Osteocyte (in vitro differentiated cells): Measurements from ENCODE around the gene ITK. TPM values are rescaled to one million over a fixed set of nuclear protein-coding genes. Genes with fewer than 3 reads are reported as not detected.

Experiments used
- DNase-seq: peaks from one replicate; pipeline ENCODE4 v3.0.0; 2021; ENCODE audit warnings: mixed read lengths; ENCODE audit not compliant: unreplicated experiment; ENCODE audit errors: extremely low spot score
- H3K27ac Mint-ChIP-seq: one replicate; pipeline ENCODE4 v1.8.0; 2021; ENCODE audit warnings: mild to moderate bottlenecking, mixed read lengths; ENCODE audit not compliant: unreplicated experiment
- H3K27me3 Mint-ChIP-seq: one replicate; pipeline ENCODE4 v1.8.0; 2021; ENCODE audit warnings: mixed read lengths; ENCODE audit not compliant: unreplicated experiment
- H3K36me3 Mint-ChIP-seq: one replicate; pipeline ENCODE4 v1.8.0; 2021; ENCODE audit warnings: mixed read lengths; ENCODE audit not compliant: unreplicated experiment
- H3K4me1 Mint-ChIP-seq: one replicate; pipeline ENCODE4 v1.8.0; 2021; ENCODE audit warnings: mixed read lengths; ENCODE audit not compliant: unreplicated experiment
- H3K4me3 Mint-ChIP-seq: one replicate; pipeline ENCODE4 v1.8.0; 2021; ENCODE audit warnings: mild to moderate bottlenecking, moderate library complexity, mixed read lengths; ENCODE audit not compliant: unreplicated experiment
- H3K9me3 Mint-ChIP-seq: one replicate; pipeline ENCODE4 v1.8.0; 2021; ENCODE audit warnings: mixed read lengths; ENCODE audit not compliant: unreplicated experiment
- total RNA-seq: library from RNA; stranded (reverse); gene quantifications from 2 replicates; pipeline ENCODE4 v1.2.1, GENCODE V29; 2021
- TF ChIP-seq, protein P1 (sequence below): fragments of 200-600 bp; sonication (generic); IDR thresholded peaks from 2 replicates; pipeline ENCODE4 v1.5.0; 2021; ENCODE audit warnings: antibody characterized with exemption, mild to moderate bottlenecking, moderate library complexity

ITK gene
- total RNA-seq, 1 donor from 2014 or later, result not detected

DNA sequence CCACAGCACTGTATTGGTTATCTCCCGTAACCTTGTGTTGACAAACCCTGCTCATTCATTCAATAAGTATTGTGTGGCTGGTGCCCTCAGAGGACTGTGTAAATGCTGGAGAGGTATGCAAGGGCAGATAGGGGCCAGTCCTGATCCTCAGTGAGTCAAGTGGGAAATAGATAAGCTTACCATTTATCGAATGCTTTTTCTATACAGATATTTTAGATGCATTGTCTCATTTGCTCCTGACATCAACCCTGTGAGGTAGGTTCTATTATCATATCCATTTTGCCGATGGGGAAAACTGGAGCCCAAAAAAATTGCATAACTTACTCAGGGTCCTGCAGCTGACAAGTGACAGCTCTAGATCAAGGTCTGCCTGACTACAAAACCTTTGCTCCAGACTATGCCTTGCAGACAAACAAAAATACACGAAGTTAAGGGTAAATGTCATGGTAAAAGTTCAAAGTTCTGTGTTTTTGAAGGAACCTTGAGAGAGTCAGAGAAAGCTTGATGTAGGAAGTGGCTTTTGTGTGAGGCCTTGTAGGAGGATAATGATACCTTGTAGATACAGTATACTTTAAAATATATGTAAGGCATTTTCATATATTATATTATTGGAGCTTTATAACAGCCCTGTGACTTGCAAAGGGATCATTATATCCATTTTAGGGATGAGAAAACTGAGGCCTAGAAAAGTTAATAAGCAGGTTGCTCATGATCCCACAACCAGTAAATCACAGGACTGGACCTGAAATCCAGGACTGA is 107.9 kb downstream of the ITK start:
- Mint-ChIP-seq H3K27me3 (no peaks in the 10 kb centered on the region), H3K4me1 (peaks cover 25% of the 10 kb centered on the region), H3K9me3 (no peaks in the 10 kb centered on the region), H3K4me3 (no peak overlapping the region), H3K27ac (no peak overlapping the region), H3K36me3 (peaks cover 4% of the 10 kb centered on the region)
- no peak for DNase-seq
- TF ChIP-seq, protein P1, sequence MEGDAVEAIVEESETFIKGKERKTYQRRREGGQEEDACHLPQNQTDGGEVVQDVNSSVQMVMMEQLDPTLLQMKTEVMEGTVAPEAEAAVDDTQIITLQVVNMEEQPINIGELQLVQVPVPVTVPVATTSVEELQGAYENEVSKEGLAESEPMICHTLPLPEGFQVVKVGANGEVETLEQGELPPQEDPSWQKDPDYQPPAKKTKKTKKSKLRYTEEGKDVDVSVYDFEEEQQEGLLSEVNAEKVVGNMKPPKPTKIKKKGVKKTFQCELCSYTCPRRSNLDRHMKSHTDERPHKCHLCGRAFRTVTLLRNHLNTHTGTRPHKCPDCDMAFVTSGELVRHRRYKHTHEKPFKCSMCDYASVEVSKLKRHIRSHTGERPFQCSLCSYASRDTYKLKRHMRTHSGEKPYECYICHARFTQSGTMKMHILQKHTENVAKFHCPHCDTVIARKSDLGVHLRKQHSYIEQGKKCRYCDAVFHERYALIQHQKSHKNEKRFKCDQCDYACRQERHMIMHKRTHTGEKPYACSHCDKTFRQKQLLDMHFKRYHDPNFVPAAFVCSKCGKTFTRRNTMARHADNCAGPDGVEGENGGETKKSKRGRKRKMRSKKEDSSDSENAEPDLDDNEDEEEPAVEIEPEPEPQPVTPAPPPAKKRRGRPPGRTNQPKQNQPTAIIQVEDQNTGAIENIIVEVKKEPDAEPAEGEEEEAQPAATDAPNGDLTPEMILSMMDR, result no peak

DNA sequence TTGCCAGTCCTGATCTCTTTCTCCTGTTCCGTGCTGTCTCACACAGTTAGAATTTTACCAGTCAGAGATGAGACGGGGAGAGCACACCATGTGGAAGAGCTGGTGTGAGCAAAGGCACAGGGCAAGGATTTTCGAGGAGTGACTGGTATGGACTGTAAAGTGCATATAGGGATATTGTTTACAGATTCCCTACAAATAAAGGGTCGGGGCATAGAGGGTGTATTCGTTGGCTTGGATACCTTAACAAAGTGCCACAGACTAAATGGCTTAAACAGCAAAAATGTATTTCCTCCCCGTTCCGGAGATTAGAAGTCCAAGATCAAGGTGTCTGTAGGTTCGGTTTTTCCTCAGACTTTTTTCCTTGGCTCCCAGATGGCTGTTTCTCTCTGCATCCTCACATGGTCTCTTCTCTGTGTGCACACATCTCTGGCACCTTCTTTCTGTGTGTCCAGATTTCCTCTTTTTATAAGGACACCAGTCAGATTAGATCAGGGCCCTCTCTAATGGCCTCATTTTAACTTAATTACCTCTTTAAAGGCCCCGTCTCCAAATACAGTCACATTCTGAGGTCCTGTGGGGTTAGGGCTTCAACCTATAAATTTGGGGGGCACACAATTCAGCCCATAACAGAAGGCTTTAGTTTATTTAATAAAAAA is 108.7 kb downstream of the ITK start:
- no peak overlapping the region for H3K27ac Mint-ChIP-seq

DNA sequence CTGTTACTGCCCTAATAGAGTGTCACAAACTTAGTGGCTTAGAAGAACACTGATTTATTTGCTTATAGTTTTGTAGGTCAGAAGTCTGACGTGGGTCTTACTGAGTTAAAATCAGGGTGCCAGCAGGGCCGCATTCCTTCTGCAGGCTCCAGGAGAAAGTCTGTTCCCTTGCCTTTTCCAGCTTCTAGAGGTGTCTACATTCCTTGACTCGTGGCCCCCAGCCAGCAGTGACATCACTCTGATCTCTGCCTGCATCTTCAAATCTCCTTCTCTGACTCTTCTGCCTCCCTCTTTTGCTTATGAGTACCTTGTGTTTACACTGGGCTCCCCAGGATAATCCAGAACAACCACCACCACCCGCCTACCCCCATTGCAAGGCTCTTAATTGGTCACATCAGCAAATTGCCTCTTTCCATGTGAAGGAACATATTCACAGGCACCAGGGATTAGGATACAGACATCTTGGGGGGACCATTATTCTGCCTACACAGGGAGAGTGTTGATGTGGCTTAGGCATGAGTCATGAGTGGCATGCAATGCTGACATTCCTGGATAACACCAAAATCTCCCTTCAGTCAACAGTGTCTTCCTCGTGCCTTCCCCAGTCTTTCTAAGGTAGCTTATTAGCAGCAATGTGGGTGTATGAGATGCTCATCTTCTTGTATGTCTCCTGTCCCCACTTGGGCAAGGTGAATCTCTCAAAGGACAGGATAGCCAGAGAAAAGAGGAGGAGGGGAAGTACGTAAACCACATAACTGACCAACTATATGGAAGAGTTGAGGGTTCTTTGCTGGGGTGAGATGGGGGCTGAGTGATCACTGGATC is 109.7 kb downstream of the ITK start:
- Mint-ChIP-seq H3K27ac (peak overlapping the region; percentile 21), H3K9me3 (no peaks in the 10 kb centered on the region), H3K36me3 (peaks cover 4% of the 10 kb centered on the region), H3K4me1 (peaks cover 25% of the 10 kb centered on the region), H3K4me3 (no peak overlapping the region), H3K27me3 (no peaks in the 10 kb centered on the region)
- TF ChIP-seq, protein P1, result no peak
- peak; percentile 59 for DNase-seq

More for the DNA sequence above, 108.7 kb downstream of the ITK start:
- H3K4me1 Mint-ChIP-seq, result peaks cover 25% of the 10 kb centered on the region
- no peaks in the 10 kb centered on the region for H3K9me3 Mint-ChIP-seq
- TF ChIP-seq, protein P1, result no peak
- no peaks in the 10 kb centered on the region for H3K27me3 Mint-ChIP-seq
- DNase-seq, result peak; percentile 21
- peaks cover 4% of the 10 kb centered on the region for H3K36me3 Mint-ChIP-seq
- H3K4me3 Mint-ChIP-seq, result no peak overlapping the region

DNA sequence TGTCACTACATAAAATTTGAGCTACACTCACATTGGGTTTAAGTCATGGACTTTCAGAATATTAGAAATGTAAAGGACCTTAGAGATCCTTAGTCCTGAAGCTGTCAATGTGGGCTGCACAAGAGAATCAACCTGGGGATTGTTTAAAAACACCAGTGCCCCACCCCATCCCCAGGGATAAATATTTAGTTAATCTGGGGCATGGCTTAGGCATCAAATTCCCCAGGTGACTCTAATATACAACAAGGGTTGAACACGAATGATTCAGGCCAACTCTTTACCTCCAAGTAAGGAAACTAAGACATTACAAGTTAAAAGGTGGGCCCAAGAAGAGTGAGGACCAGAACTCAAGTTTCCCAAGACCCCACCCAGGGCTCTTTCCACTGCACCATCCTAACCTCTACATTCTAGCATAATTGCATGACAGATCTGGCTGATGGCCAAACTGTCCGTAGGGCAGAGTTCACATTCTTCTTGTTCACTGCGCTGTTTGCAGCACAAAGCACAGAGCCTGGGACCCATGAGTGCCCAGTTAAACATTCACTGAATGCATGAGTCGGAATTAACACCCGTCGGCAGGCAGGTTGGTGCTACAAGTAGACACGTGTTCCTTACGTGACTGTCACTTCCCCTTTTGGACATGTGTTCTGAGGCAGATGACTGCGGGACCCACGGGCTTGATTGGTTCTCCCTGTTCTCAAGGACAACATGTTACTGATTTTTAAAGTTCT is 110.5 kb downstream of the ITK start:
- TF ChIP-seq, protein P1, result no peak
- H3K9me3 Mint-ChIP-seq, result no peaks in the 10 kb centered on the region
- peak; percentile 77 for DNase-seq
- H3K36me3 Mint-ChIP-seq, result peaks cover 4% of the 10 kb centered on the region
- H3K4me3 Mint-ChIP-seq, result no peak overlapping the region
- H3K27ac Mint-ChIP-seq, result no peak overlapping the region
- peaks cover 25% of the 10 kb centered on the region for H3K4me1 Mint-ChIP-seq
- H3K27me3 Mint-ChIP-seq, result no peaks in the 10 kb centered on the region
